ENCODE data around the gene HEPACAM. TPM values are rescaled to one million over a fixed set of nuclear protein-coding genes. Genes with fewer than 3 reads are reported as not detected.

Gene HEPACAM
- total RNA-seq, 4 donors from 2014 or later = not detected

- no peaks in the 10 kb centered on the region for H3K9me3 ChIP-seq
These were observed 19.5 kb downstream of the HEPACAM start for GRCh38 chr11:124916370-124916710.

DNA sequence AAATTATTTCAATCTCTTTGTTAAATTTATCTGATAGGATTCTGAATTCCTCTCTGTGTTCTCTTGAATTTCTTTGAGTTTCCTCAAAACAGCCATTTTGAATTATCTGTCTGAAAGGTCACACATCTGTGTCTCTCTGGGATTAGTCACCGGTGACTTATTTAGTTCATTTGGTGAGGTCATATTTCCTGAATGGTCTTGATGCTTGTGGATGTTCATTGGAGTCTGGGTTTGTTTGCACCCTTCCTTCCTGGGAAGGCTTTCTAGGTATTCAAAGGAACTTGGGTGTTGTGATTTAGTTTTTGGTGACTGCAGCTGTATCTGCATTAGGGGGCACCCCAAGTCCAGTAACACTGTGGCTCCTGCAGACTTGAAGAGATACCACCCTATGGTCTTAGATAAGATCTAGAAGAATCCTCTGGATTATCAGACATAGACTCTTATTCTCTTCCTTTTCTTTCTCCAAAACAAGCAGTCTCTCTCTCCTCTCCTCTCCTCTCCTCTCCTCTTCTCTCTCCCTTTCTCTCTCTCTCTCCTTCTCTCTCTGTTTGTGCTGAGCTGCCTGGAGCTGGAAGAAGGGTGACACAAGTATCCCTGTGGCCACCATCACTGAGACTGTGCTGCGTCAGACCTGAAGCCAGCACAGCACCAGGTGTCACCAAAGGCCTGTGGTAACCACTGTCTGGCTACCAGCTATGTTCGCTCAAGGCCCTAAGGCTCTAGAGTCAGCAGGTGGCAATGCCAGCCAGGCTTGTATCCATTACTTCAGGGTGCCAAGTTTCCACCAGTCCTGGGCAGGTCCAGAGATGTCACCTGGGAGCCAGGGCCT lies 20.1 kb downstream of the HEPACAM start:
- intact Hi-C loops (cut with DNase I; ENCODE audit: low total_unique reads) = no loop called here
- no peak for DNase-seq
- no peak overlapping the region for H3K27ac ChIP-seq
- H3K9me3 ChIP-seq = no peaks in the 10 kb centered on the region
- H3K27me3 ChIP-seq = no peaks in the 10 kb centered on the region
- no peak overlapping the region for H3K4me3 ChIP-seq
- no peaks in the 10 kb centered on the region for H3K36me3 ChIP-seq
- H3K4me1 ChIP-seq = peaks cover 0 to 1% of the 10 kb centered on the region in 2 donors
- TF ChIP-seq, protein P1, sequence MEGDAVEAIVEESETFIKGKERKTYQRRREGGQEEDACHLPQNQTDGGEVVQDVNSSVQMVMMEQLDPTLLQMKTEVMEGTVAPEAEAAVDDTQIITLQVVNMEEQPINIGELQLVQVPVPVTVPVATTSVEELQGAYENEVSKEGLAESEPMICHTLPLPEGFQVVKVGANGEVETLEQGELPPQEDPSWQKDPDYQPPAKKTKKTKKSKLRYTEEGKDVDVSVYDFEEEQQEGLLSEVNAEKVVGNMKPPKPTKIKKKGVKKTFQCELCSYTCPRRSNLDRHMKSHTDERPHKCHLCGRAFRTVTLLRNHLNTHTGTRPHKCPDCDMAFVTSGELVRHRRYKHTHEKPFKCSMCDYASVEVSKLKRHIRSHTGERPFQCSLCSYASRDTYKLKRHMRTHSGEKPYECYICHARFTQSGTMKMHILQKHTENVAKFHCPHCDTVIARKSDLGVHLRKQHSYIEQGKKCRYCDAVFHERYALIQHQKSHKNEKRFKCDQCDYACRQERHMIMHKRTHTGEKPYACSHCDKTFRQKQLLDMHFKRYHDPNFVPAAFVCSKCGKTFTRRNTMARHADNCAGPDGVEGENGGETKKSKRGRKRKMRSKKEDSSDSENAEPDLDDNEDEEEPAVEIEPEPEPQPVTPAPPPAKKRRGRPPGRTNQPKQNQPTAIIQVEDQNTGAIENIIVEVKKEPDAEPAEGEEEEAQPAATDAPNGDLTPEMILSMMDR (IDR thresholded peaks at IDR 0.05) = no peak
- no peak for TF ChIP-seq POLR2A (IDR thresholded peaks at IDR 0.05)

More at GRCh38 chr11:124916370-124916710, 19.5 kb downstream of the HEPACAM start:
- Histone ChIP-seq H3K27me3 (no peaks in the 10 kb centered on the region), H3K4me1 (peaks cover 0 to 7% of the 10 kb centered on the region in 2 donors), H3K36me3 (no peaks in the 10 kb centered on the region), H3K27ac (no peak overlapping the region), H3K4me3 (no peak overlapping the region)
- DNase-seq = no peak
- intact Hi-C loops (cut with DNase I; ENCODE audit: low total_unique reads) = no loop called here
- TF ChIP-seq POLR2A (IDR thresholded peaks at IDR 0.05) = no peak
- TF ChIP-seq, protein P1 (IDR thresholded peaks at IDR 0.05) = no peak

GRCh38 chr11:124902616-124903015 lies 33.2 kb downstream of the HEPACAM start:
- no peak for DNase-seq
- no peak for TF ChIP-seq POLR2A (IDR thresholded peaks at IDR 0.05)
- TF ChIP-seq, protein P1 (IDR thresholded peaks at IDR 0.05) = no peak
- H3K27me3 ChIP-seq = no peaks in the 10 kb centered on the region
- no peak overlapping the region for H3K4me3 ChIP-seq
- H3K9me3 ChIP-seq = no peaks in the 10 kb centered on the region
- H3K27ac ChIP-seq = no peak overlapping the region
- H3K36me3 ChIP-seq = no peaks in the 10 kb centered on the region
- H3K4me1 ChIP-seq = no peaks in the 10 kb centered on the region
- intact Hi-C loops (cut with DNase I; ENCODE audit: low total_unique reads) = no loop called here

- TF ChIP-seq, protein P1 (IDR thresholded peaks at IDR 0.05) = no peak
- H3K36me3 ChIP-seq = no peaks in the 10 kb centered on the region
- H3K4me1 ChIP-seq = no peaks in the 10 kb centered on the region
- H3K27me3 ChIP-seq = no peaks in the 10 kb centered on the region
- no peaks in the 10 kb centered on the region for H3K9me3 ChIP-seq
- intact Hi-C loops (cut with DNase I; ENCODE audit: low total_unique reads) = no loop called here
- H3K4me3 ChIP-seq = no peak overlapping the region
- H3K27ac ChIP-seq = peak overlapping the region; percentile 57 to 61
- peak in 1 of 2 donors; percentile 56 for DNase-seq
These were observed 35.4 kb downstream of the HEPACAM start for GRCh38 chr11:124900464-124900863.

- TF ChIP-seq, protein P1 (IDR thresholded peaks at IDR 0.05) = no peak
- no peak for TF ChIP-seq POLR2A (IDR thresholded peaks at IDR 0.05)
- H3K36me3 ChIP-seq = no peaks in the 10 kb centered on the region
- H3K9me3 ChIP-seq = no peaks in the 10 kb centered on the region
- no peak for DNase-seq
- H3K27me3 ChIP-seq = no peaks in the 10 kb centered on the region
- H3K4me3 ChIP-seq = no peak overlapping the region
- intact Hi-C loops (cut with DNase I; ENCODE audit: low total_unique reads) = no loop called here
- H3K27ac ChIP-seq = peak overlapping the region; percentile 32 to 61
- no peaks in the 10 kb centered on the region for H3K4me1 ChIP-seq
These were observed 36.3 kb downstream of the HEPACAM start for GRCh38 chr11:124899383-124900145.
